A673 (cell line): ENCODE measurements around the gene CRB1.

Source experiments
- EZH2 ChIP-seq: fragments of 200-600 bp; sonication (generic); IDR thresholded peaks from 2 replicates; pipeline ENCODE4 v1.6.1; 2017; ENCODE audit warnings: borderline replicate concordance, low read depth, mild to moderate bottlenecking, mixed read lengths, antibody characterized with exemption, low read length; ENCODE audit not compliant: poor library complexity, severe bottlenecking
- TF ChIP-seq, protein P1 (sequence below): fragments of 300-800, 200-600 bp; sonication (generic); conservative IDR thresholded peaks from 2 replicates; pipeline ENCODE4 v1.5.1; 2017; ENCODE audit warnings: low read depth, mild to moderate bottlenecking, antibody characterized with exemption, low read length, moderate library complexity, mixed read lengths

DNA sequence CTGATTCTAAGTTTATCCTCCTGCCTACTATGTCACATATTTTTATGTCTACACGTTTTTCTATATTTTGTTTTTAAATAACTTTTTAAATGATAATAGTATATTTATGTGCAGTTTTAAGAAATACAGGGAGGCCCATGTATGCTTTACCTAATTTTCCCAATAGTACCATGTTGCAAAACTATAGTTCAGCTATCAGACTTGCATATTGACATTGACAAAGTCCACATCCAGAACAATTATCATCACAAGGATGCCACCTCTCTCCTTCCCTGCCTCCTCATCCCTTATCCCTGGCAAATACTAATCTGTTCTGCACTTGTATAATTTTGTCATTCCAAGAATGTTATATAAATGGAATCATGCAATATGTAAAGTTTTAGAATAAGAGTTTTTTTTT lies 90.9 kb downstream of the CRB1 start:
- TF ChIP-seq, protein P1, sequence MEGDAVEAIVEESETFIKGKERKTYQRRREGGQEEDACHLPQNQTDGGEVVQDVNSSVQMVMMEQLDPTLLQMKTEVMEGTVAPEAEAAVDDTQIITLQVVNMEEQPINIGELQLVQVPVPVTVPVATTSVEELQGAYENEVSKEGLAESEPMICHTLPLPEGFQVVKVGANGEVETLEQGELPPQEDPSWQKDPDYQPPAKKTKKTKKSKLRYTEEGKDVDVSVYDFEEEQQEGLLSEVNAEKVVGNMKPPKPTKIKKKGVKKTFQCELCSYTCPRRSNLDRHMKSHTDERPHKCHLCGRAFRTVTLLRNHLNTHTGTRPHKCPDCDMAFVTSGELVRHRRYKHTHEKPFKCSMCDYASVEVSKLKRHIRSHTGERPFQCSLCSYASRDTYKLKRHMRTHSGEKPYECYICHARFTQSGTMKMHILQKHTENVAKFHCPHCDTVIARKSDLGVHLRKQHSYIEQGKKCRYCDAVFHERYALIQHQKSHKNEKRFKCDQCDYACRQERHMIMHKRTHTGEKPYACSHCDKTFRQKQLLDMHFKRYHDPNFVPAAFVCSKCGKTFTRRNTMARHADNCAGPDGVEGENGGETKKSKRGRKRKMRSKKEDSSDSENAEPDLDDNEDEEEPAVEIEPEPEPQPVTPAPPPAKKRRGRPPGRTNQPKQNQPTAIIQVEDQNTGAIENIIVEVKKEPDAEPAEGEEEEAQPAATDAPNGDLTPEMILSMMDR: no peak
- no peak for TF ChIP-seq EZH2
